Heart left ventricle (tissue), 16 donors: ENCODE measurements around the gene DNM1L. TPM values are rescaled to one million over a fixed set of nuclear protein-coding genes. Genes with fewer than 3 reads are reported as not detected.

Source experiments
- ATAC-seq, 4 donors: fragments of 200-7000 bp; cut with Tn5 transposase; one replicate each; pipeline ENCODE4 v1.9.1; 2020 to 2022; ENCODE audit warnings: moderate library complexity in 4 of 4, mild to moderate bottlenecking in 3 of 4, moderate number of reproducible peaks in 1 of 4
- DNase-seq, 5 donors: peaks; one replicate each; pipeline ENCODE4 v3.0.0-alpha.2; 2020
- H3K27ac ChIP-seq, 12 donors: fragments of 200-600 bp; sonication (generic) in 4 of 12; one replicate each; pipeline versions ENCODE4 v1.5.0 to v1.8.0; 2016 to 2022; ENCODE audit warnings: mild to moderate bottlenecking in 2 of 12
- H3K27me3 ChIP-seq, 9 donors: fragments of 200-600 bp; sonication (generic) in 2 of 9; one replicate each; pipeline versions ENCODE4 v1.5.1 to v1.8.0; 2016 to 2022; ENCODE audit warnings: mild to moderate bottlenecking in 3 of 9
- H3K36me3 ChIP-seq, 9 donors: fragments of 200-600 bp; sonication (generic) in 2 of 9; one replicate each; pipeline versions ENCODE4 v1.5.0 to v1.8.0; 2018 to 2022; ENCODE audit warnings: mild to moderate bottlenecking in 2 of 9
- H3K4me1 ChIP-seq, 12 donors: fragments of 200-600 bp; sonication (generic) in 4 of 12; one replicate each; pipeline versions ENCODE4 v1.5.0 to v1.8.0; 2016 to 2022; ENCODE audit warnings: mild to moderate bottlenecking in 3 of 12
- H3K4me3 ChIP-seq, 12 donors: fragments of 200-600 bp; sonication (generic) in 4 of 12; one replicate each; pipeline versions ENCODE4 v1.5.0 to v1.8.0; 2017 to 2022; ENCODE audit warnings: mild to moderate bottlenecking in 9 of 12, moderate library complexity in 4 of 12
- H3K9me3 ChIP-seq, 12 donors: fragments of 200-600 bp; sonication (generic) in 4 of 12; one replicate each; pipeline versions ENCODE4 v1.5.0 to v1.8.0; 2016 to 2022; ENCODE audit warnings: mild to moderate bottlenecking in 1 of 12
- POLR2A ChIP-seq, 2 donors: fragments of 450-650 bp; IDR thresholded peaks; one replicate each; pipeline ENCODE4 v1.6.1; 2017; ENCODE audit warnings: antibody characterized with exemption in 2 of 2, mild to moderate bottlenecking in 2 of 2, moderate library complexity in 2 of 2
- WGBS, 4 donors: extraction: QIAGEN DNeasy Blood & Tissue Kit in 2 of 4; methylation state at CpG; one replicate each; pipeline versions ENCODE4 v1.1.5 to v1.1.7; 2013 to 2018; 5-methylcytosine and 5-hydroxymethylcytosine counted together
- intact Hi-C, 10 donors: fragments of 100-400 bp; cut with DNase I; formaldehyde crosslinking; loops; one replicate each; pipeline versions ENCODE4 v1.11.1 to v1.14.2; 2022
- polyA plus RNA-seq, 2 donors: library from polyadenylated mRNA; stranded (reverse); fragments of 200-250 nt; gene quantifications; one replicate each; pipeline ENCODE4 v1.2.3, GENCODE V29; 2013
- total RNA-seq, 9 donors: library from RNA; depleted of rRNA in 2 of 9; stranded (reverse); fragments of >200 nt in 2 of 9; fragmentation: NEBNext Ultra II Directional in 3 of 9; extraction: Animal tissue kit (Norgen Biotek cat#: 25700) in 3 of 9; gene quantifications; one replicate each; pipeline versions ENCODE4 v1.1.0 to v1.2.4, GENCODE V29; 2016 to 2023
- TF ChIP-seq, protein P1 (sequence below), 12 donors: fragments of 200-600 bp; sonication (generic) in 4 of 12; IDR thresholded peaks; one replicate each; pipeline versions ENCODE4 v1.5.0 to v1.8.0; 2018 to 2022; ENCODE audit warnings: antibody characterized with exemption in 12 of 12, mild to moderate bottlenecking in 5 of 12
- donor health status: ischemic (EF 13 %, LVEDD 7.1; RV severe dilation, severe dysfunction).
- donor health status: healthy with polysubstance abuse.
- donor health status: DM: no; HTN: yes; CAD: no.
- donor health status: DM: no; HTN: no; CAD: no.
- donor health status: ischemic (EF 25% LVEDD 6.9; RV normal size, moderate dysfunction).
- donor health status: ischemic (EF 25% LVEDD 5.7; RV mildly dilated, moderate dysfunction).
- donor health status: healthy.
- donor health status: DM: yes; HTN: yes; CAD: no.
- donor health status: ischemic (EF 35%, LVEDD 5.7; RV mildly dilated, moderate dysfunction).
- donor health status: nonischemic (EF 11% LVEDD 7.7; RV severe dilation, severe dysfunction).
- donor health status: DM: yes; HTN: yes; CAD: no.
- donor health status: PGD.
- donor health status: ischemic (EF 29% LVEDD 5.4; RV normal size, mild dysfunction).
- donor health status: nonischemic (EF 23%, LVEDD 6.1; RV moderate dilation, normal function).

Gene DNM1L
- total and polyA plus RNA-seq, 11 donors, result 37.8 to 71.1 (median 55.0) TPM

- Histone ChIP-seq H3K36me3 (peaks cover 0 to 41% (median 32%) of the 10 kb centered on the region in 9 donors), H3K27me3 (no peaks in the 10 kb centered on the region), H3K4me1 (peaks cover 0 to 13% (median 0%) of the 10 kb centered on the region in 12 donors), H3K27ac (no peak overlapping the region), H3K4me3 (no peak overlapping the region), H3K9me3 (no peaks in the 10 kb centered on the region)
- ATAC-seq (no peak), DNase-seq (no peak)
- intact Hi-C loops, result loop anchor here in 1 of 10 donors (10.0 kb wide), 1 partner anchor 62 kb away; no protein-coding TSS in a partner anchor
- TF ChIP-seq, protein P1, sequence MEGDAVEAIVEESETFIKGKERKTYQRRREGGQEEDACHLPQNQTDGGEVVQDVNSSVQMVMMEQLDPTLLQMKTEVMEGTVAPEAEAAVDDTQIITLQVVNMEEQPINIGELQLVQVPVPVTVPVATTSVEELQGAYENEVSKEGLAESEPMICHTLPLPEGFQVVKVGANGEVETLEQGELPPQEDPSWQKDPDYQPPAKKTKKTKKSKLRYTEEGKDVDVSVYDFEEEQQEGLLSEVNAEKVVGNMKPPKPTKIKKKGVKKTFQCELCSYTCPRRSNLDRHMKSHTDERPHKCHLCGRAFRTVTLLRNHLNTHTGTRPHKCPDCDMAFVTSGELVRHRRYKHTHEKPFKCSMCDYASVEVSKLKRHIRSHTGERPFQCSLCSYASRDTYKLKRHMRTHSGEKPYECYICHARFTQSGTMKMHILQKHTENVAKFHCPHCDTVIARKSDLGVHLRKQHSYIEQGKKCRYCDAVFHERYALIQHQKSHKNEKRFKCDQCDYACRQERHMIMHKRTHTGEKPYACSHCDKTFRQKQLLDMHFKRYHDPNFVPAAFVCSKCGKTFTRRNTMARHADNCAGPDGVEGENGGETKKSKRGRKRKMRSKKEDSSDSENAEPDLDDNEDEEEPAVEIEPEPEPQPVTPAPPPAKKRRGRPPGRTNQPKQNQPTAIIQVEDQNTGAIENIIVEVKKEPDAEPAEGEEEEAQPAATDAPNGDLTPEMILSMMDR (IDR thresholded peaks at IDR 0.05), result no peak
- TF ChIP-seq POLR2A (IDR thresholded peaks at IDR 0.05), result no peak
- WGBS, 4 donors, result 60 to 83% (median 81%) methylated on average over 3 of the region's 3 CpGs
Measured at GRCh38 chr12:32647275-32647674, 31.8 kb upstream of the DNM1L start.

DNA sequence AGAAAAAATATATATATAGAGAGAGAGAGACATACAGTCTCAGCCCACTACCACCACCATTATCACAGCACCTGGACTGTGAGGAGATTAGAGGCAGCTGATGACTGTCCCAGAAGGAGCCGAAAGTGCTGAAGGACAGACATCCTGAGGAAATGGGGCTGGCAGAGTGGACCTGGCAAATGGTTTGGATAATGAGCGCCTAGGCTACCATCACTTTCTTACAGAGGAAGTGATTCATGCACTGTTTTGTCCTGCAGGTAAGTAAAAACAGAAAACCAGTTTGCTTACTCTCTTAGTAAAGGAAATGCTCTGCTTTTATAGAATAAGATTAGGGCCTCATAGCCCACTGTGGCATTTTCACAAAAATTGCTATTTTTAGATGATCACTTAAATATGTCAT lies 28.6 kb upstream of the DNM1L start:
- H3K27me3 ChIP-seq, result no peaks in the 10 kb centered on the region
- WGBS, 4 donors, result 30 to 50% (median 43%) methylated on average over 2 of the region's 2 CpGs
- H3K4me1 ChIP-seq, result peaks cover 0 to 13% (median 0%) of the 10 kb centered on the region in 12 donors
- H3K36me3 ChIP-seq, result peaks cover 0 to 10% (median 7%) of the 10 kb centered on the region in 9 donors
- ATAC-seq (no peak), DNase-seq (no peak)
- H3K4me3 ChIP-seq, result no peak overlapping the region
- no peaks in the 10 kb centered on the region for H3K9me3 ChIP-seq
- no peak for TF ChIP-seq POLR2A (IDR thresholded peaks at IDR 0.05)
- TF ChIP-seq, protein P1 (IDR thresholded peaks at IDR 0.05), result no peak
- no peak overlapping the region for H3K27ac ChIP-seq
- intact Hi-C loops, result loop anchor here in 1 of 10 donors (10.0 kb wide), 1 partner anchor 116 kb away; no protein-coding TSS in a partner anchor

GRCh38 chr12:32651151-32651955 lies 27.7 kb upstream of the DNM1L start:
- Histone ChIP-seq H3K36me3 (peaks cover 0 to 3% (median under 1%) of the 10 kb centered on the region in 9 donors), H3K4me1 (peaks cover 0 to 13% (median 0%) of the 10 kb centered on the region in 12 donors), H3K9me3 (no peaks in the 10 kb centered on the region), H3K27me3 (no peaks in the 10 kb centered on the region), H3K27ac (no peak overlapping the region), H3K4me3 (no peak overlapping the region)
- DNase-seq, result no peak
- intact Hi-C loops, result loop anchor here in 1 of 10 donors (10.0 kb wide), 1 partner anchor 117 kb away; no protein-coding TSS in a partner anchor
- WGBS, 4 donors, result 92 to 96% (median 94%) methylated on average over 5 of the region's 5 CpGs
- no peak for ATAC-seq
- TF ChIP-seq, protein P1 (IDR thresholded peaks at IDR 0.05), result no peak
- TF ChIP-seq POLR2A (IDR thresholded peaks at IDR 0.05), result no peak

DNA sequence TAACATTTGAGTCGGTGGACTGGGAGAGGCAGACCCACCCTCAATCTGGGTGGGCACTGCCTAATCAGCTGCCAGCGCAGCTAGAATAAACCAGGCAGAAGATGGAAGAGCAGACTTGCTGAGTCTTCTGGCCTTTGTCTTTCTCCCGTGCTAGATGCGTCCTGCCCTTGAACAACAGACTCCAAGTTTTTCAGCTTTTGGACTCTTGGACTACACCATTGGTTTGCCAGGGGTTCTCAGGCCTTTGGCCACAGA lies 27.2 kb upstream of the DNM1L start:
- no peak overlapping the region for H3K27ac ChIP-seq
- no peaks in the 10 kb centered on the region for H3K36me3 ChIP-seq
- no peak for DNase-seq
- H3K9me3 ChIP-seq, result no peaks in the 10 kb centered on the region
- H3K4me1 ChIP-seq, result peaks cover 0 to 13% (median 0%) of the 10 kb centered on the region in 12 donors
- WGBS, 4 donors, result 93 to 100% (median 96%) methylated on average over 4 of the region's 4 CpGs
- intact Hi-C loops, result loop anchor here in 1 of 10 donors (10.0 kb wide), 1 partner anchor 117 kb away; no protein-coding TSS in a partner anchor
- H3K4me3 ChIP-seq, result no peak overlapping the region
- ATAC-seq, result no peak
- no peak for TF ChIP-seq POLR2A (IDR thresholded peaks at IDR 0.05)
- TF ChIP-seq, protein P1 (IDR thresholded peaks at IDR 0.05), result no peak
- H3K27me3 ChIP-seq, result no peaks in the 10 kb centered on the region
